ENCODE measurements around the gene PIK3IP1. TPM values are rescaled to one million over a fixed set of nuclear protein-coding genes. Genes with fewer than 3 reads are reported as not detected.

PIK3IP1 gene
- total and polyA plus RNA-seq, 2 of the 8 experiments (the other 6 are each of a cell fraction or from before 2014, with no cell fraction given), result 1.00 to 1.3 TPM

DNA sequence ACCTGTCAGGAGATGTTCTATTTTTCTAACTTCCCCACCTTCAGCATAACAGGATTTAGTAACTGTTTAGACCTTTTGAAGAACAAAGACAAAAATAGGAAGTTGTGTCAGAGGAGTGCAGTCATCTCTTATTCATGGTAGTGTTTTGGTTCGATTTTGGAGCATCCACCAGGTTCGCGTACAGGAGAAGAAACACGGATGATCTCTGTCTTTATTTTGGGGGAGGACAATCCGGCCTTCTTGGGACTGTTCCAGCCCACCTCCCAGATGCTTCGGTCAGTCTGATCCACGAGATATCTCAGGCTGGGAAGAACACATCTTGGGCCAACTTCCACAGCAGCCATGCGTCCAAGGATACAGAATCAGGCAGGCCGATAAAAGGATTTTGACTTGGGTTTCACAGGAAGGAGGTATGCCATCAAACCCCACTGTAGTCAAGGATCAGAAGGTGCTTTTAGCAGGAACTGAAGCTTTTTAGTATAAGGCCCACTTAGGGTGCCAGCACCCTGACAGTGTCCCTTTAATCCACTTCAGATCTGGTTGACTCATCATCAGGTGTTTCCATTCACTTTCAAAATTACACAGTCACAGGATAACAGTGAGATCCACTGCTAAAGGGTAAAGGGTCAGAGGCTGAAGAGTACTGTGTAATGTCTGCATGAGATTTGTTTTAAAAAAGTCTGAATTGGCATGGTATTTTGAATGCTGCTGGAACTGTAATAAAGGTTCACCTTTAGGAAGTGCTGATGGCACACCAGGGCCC, 37.3 kb upstream of the PIK3IP1 start:
- CTCF ChIA-PET (ENCODE audit: partially characterized antibody), result interaction anchor here (0.8 to 2.0 kb wide), 2 partner anchors 16 to 222 kb away, joined by 3 to 12 read pairs; partner anchors contain the start of gene SELENOM
- no peak overlapping the region for H4K8ac ChIP-seq (ENCODE audit: extremely low read depth, insufficient read depth, low read length)
- H3K4me2 ChIP-seq (ENCODE audit: insufficient read depth in 1 of 2, low read depth in 2 of 2, low read length in 2 of 2), result no peak overlapping the region
- 89% methylated on average over 9 of the region's 9 CpGs; no CpG with 5 or more reads in 1 of the 2 experiments for WGBS, 2 experiments (ENCODE audit: extremely low coverage in 1 of 2, insufficient coverage in 1 of 2, insufficient read length in 1 of 2, insufficient replicate concordance in 2 of 2, low coverage in 1 of 2, low lambda C conversion rate in 2 of 2, missing lambda C conversion rate in 1 of 2)
- no peak overlapping the region for H3K27ac ChIP-seq (ENCODE audit: low read depth, low read length)
- no peaks in the 10 kb centered on the region for H3K9me3 ChIP-seq (ENCODE audit: insufficient read depth in 2 of 2, low read depth in 1 of 2, low read length in 1 of 2)
- no peak overlapping the region for H3K9ac ChIP-seq (replicated peaks in 1 of 4; ENCODE audit: extremely low read depth in 1 of 4, low read depth in 3 of 4, low read length in 3 of 4)
- no peak overlapping the region for H2BK20ac ChIP-seq (ENCODE audit: low read length)
- no peak overlapping the region for H3K23ac ChIP-seq (ENCODE audit: insufficient read length)
- no peak overlapping the region for H2BK120ac ChIP-seq (replicated peaks; ENCODE audit: low read depth, low read length)
- H3K4ac ChIP-seq (replicated peaks; ENCODE audit: insufficient read length, low read depth, low read length), result no peak overlapping the region
- POLR2A ChIA-PET (ENCODE audit: partially characterized antibody), result interaction anchor here (3.5 to 10.7 kb wide), 2 partner anchors 11 to 17 kb away, joined by 16 to 116 read pairs; partner anchors contain the start of gene PATZ1
- H3K4me3 ChIP-seq (ENCODE audit: extremely low read depth in 1 of 4, insufficient read depth in 2 of 4, low read depth in 3 of 4, low read length in 4 of 4), result no peak overlapping the region
- H2BK12ac ChIP-seq (ENCODE audit: low read depth, low read length), result no peak overlapping the region
- H3K36me3 ChIP-seq (ENCODE audit: control insufficient read depth in 2 of 4, insufficient read depth in 4 of 4, low read length in 3 of 4), result peaks cover 54 to 84% (median 72%) of the 10 kb centered on the region in 4 experiments
- no peak for DNase-seq (ENCODE audit: low read depth in 1 of 2, low spot score in 2 of 2)
- no peak overlapping the region for H3K14ac ChIP-seq (ENCODE audit: insufficient read length)
- H3K23me2 ChIP-seq (ENCODE audit: low read depth, low read length), result no peaks in the 10 kb centered on the region
- H3K79me2 ChIP-seq (ENCODE audit: control insufficient read depth in 1 of 2, insufficient read depth in 2 of 2, low read length in 2 of 2), result peaks cover 0 to 36% of the 10 kb centered on the region in 2 experiments; a peak in 2 of 4 replicates
- no peak overlapping the region for H3K18ac ChIP-seq (ENCODE audit: extremely low read depth, low read length)
- no peak overlapping the region for H4K5ac ChIP-seq (ENCODE audit: insufficient read length, low read depth, low read length)
- no peaks in the 10 kb centered on the region; a peak in 1 of 7 replicates for H3K4me1 ChIP-seq (replicated peaks in 1 of 4; ENCODE audit: control insufficient read depth in 3 of 4, insufficient read depth in 4 of 4, low read length in 3 of 4)
- H2BK5ac ChIP-seq (ENCODE audit: low read depth, low read length), result no peak overlapping the region
- no peak overlapping the region for H2BK15ac ChIP-seq (ENCODE audit: low read length)
- no peak overlapping the region for H2AK5ac ChIP-seq (ENCODE audit: low read depth, low read length)
- no peak overlapping the region for H4K91ac ChIP-seq (replicated peaks; ENCODE audit: insufficient read length, low read length)
- no peak for FAIRE-seq
- H4K20me1 ChIP-seq (replicated peaks in 1 of 2; ENCODE audit: control insufficient read depth in 1 of 2, insufficient read depth in 2 of 2, low read length in 2 of 2), result peaks cover 9 to 28% of the 10 kb centered on the region in 2 experiments
- peaks cover 12% of the 10 kb centered on the region for H3K79me1 ChIP-seq (ENCODE audit: low read depth, low read length)
- no peaks in the 10 kb centered on the region for H3K27me3 ChIP-seq (replicated peaks in 1 of 4; ENCODE audit: control insufficient read depth in 3 of 4, extremely low read depth in 1 of 4, insufficient read depth in 3 of 4, low read length in 3 of 4)
- H2AFZ ChIP-seq (ENCODE audit: low read length), result no peak overlapping the region
- H3K56ac ChIP-seq (replicated peaks; ENCODE audit: insufficient read length, low read depth, low read length), result no peak overlapping the region
- TF ChIP-seq ZNF274 (IDR thresholded peaks at IDR 0.05; ENCODE audit: borderline replicate concordance, extremely low read depth, low read length) (no peak), SRF (IDR thresholded peaks at IDR 0.05; ENCODE audit: low read depth, low read length) (no peak), KDM5A (IDR thresholded peaks at IDR 0.05; ENCODE audit: low read length) (no peak), EP300 (IDR thresholded peaks at IDR 0.05; ENCODE audit: borderline replicate concordance in 1 of 2, low read depth in 2 of 2, low read length in 2 of 2) (no peak), RBBP5 (IDR thresholded peaks at IDR 0.05; ENCODE audit: borderline replicate concordance, low read depth, low read length) (no peak), TEAD4 (IDR thresholded peaks at IDR 0.05; ENCODE audit: low read depth, low read length) (no peak), TCF12 (IDR thresholded peaks at IDR 0.05; ENCODE audit: low read depth, low read length) (no peak), HDAC6 (IDR thresholded peaks at IDR 0.05; ENCODE audit: low read depth, low read length) (no peak), SIN3A (conservative IDR thresholded peaks at IDR 0.05 in 1 of 2, IDR thresholded peaks at IDR 0.05 in 1 of 2; ENCODE audit: low read depth in 1 of 2, low read length in 2 of 2) (no peak), POLR2AphosphoS5 (IDR thresholded peaks at IDR 0.05; ENCODE audit: low read depth, low read length) (no peak), RNF2 (IDR thresholded peaks at IDR 0.05; ENCODE audit: borderline replicate concordance, low read depth, low read length, missing control alignments, poor library complexity, severe bottlenecking) (no peak), ASH2L (IDR thresholded peaks at IDR 0.05; ENCODE audit: low read length) (no peak)
